T-cell (primary cell): ENCODE data around the gene BNC2. TPM values are rescaled to one million over a fixed set of nuclear protein-coding genes. Genes with fewer than 3 reads are reported as not detected.

Source experiments
- ATAC-seq, 4 experiments: fragments of 200-7000 bp in 3 of 4; fragments of 150-1000 bp in 1 of 4; cut with Tn5 transposase; replicated peaks in 1 of 4; 1 replicate in 3 of 4; 2 replicates in 1 of 4; pipeline ENCODE4 v1.10.0; 2021; ENCODE audit warnings: moderate library complexity in 3 of 4, mild to moderate bottlenecking in 2 of 4, moderate number of reproducible peaks in 1 of 4
- CTCF ChIA-PET, 2 donors: fragments of 300-600 bp; sonication (Branson Sonifier 250); formaldehyde crosslinking; loops; one replicate each; lab custom pipeline; 2022; ENCODE audit warnings: antibody characterized with exemption in 2 of 2; lab: Charles Lee
- POLR2A ChIA-PET, 2 donors: fragments of 300-600 bp; sonication (Branson Sonifier 250); formaldehyde crosslinking; loops; one replicate each; lab custom pipeline; 2022; ENCODE audit warnings: antibody characterized with exemption in 2 of 2; lab: Charles Lee
- DNase-seq, 35 experiments: peaks; one replicate each; pipeline versions ENCODE4 v3.0.0 to v3.0.0-alpha.2; 2013 to 2023
- H3K27ac ChIP-seq: one replicate; pipeline ENCODE4 v1.5.1; 2013; ENCODE audit warnings: low read length
- H3K27me3 ChIP-seq, 2 experiments: replicated peaks in 1 of 2; 1 replicate in 1 of 2; 2 replicates in 1 of 2; pipeline versions ENCODE4 v1.6.1 to v1.7.0; 2013; ENCODE audit warnings: low read length in 1 of 2, mixed read lengths in 1 of 2; ENCODE audit not compliant: control insufficient read depth in 2 of 2, insufficient read depth in 2 of 2; ENCODE audit errors: extremely low read depth in 1 of 2
- H3K36me3 ChIP-seq, 2 donors: 1 replicate in 1 of 2; 2 replicates in 1 of 2; pipeline versions ENCODE4 v1.6.1 to v1.7.0; 2013; ENCODE audit warnings: low read length in 1 of 2; ENCODE audit not compliant: control insufficient read depth in 2 of 2, insufficient read depth in 1 of 2; ENCODE audit errors: extremely low read depth in 1 of 2
- H3K4me1 ChIP-seq, 2 experiments: 1 replicate in 1 of 2; 2 replicates in 1 of 2; pipeline versions ENCODE4 v1.6.1 to v1.7.0; 2013; ENCODE audit warnings: low read length in 2 of 2, mixed read lengths in 1 of 2; ENCODE audit not compliant: insufficient read depth in 2 of 2, control insufficient read depth in 1 of 2; ENCODE audit errors: extremely low read depth in 1 of 2
- H3K4me3 ChIP-seq, 2 donors: 1 replicate in 1 of 2; 2 replicates in 1 of 2; pipeline versions ENCODE4 v1.5.1 to v1.7.0; 2013; ENCODE audit warnings: mild to moderate bottlenecking in 2 of 2, low read length in 1 of 2, moderate library complexity in 1 of 2; ENCODE audit not compliant: control insufficient read depth in 1 of 2; ENCODE audit errors: extremely low read depth in 1 of 2
- H3K9me3 ChIP-seq: 2 replicates; pipeline ENCODE4 v1.7.0; 2013
- H3K27ac Mint-ChIP-seq, 2 donors: one replicate each; pipeline ENCODE4 v1.8.0; 2020 to 2021; ENCODE audit warnings: mild to moderate bottlenecking in 2 of 2, mixed read lengths in 2 of 2
- H3K27me3 Mint-ChIP-seq, 2 donors: one replicate each; pipeline ENCODE4 v1.8.0; 2021 to 2022; ENCODE audit warnings: mixed read lengths in 2 of 2
- H3K36me3 Mint-ChIP-seq: one replicate; pipeline ENCODE4 v1.8.0; 2021; ENCODE audit warnings: mixed read lengths
- H3K4me1 Mint-ChIP-seq, 3 donors: one replicate each; pipeline ENCODE4 v1.8.0; 2020 to 2022; ENCODE audit warnings: mixed read lengths in 3 of 3, mild to moderate bottlenecking in 1 of 3
- H3K4me3 Mint-ChIP-seq, 3 donors: one replicate each; pipeline ENCODE4 v1.8.0; 2020 to 2022; ENCODE audit warnings: mild to moderate bottlenecking in 3 of 3, mixed read lengths in 3 of 3, moderate library complexity in 3 of 3
- H3K9me3 Mint-ChIP-seq, 3 donors: one replicate each; pipeline ENCODE4 v1.8.0; 2020 to 2022; ENCODE audit warnings: mixed read lengths in 3 of 3
- WGBS: methylation state at CpG from one replicate; pipeline ENCODE4 v1.1.5; 2013; ENCODE audit warnings: missing lambda C conversion rate; ENCODE audit not compliant: insufficient coverage; 5-methylcytosine and 5-hydroxymethylcytosine counted together
- total RNA-seq, 35 experiments: library from RNA in 6 of 35; stranded (reverse) in 6 of 35; fragments of 120-200 nt in 1 of 35; gene quantifications; one replicate each; pipeline versions ENCODE4 v1.2.1 to v1.2.4 and lab custom pipeline; 2013 to 2026

The BNC2 gene
- total RNA-seq, 5 donors from 2014 or later (not counting 1 experiment from before 2014, with no cell fraction given): 0.03 to 2.1 (median 0.57) TPM

DNA sequence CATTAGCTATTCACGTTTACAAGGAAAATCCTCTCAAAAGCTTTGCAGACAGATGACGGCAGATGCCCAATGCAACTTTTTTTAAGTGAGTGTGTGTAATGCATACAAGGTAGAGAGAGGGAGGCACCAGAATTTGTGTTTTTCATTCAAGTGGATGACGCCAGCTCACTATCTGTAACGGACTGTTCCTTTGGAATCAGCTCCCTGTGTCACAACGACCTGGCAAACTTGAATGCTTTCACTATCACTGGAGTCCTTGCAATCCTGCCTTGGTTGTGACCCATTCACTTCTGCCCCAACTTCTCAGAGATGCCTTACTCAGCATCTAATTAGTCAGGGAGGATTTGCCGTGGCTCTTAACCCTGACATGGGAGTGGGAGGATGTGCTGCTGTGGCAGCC lies 148.5 kb downstream of the BNC2 start:
- ATAC-seq (no peak), DNase-seq (no peak)
- Mint-ChIP-seq H3K27me3 (peaks cover 9 to 15% of the 10 kb centered on the region in 2 donors), H3K36me3 (no peaks in the 10 kb centered on the region), H3K4me1 (peaks cover 0 to 3% (median 3%) of the 10 kb centered on the region in 3 donors), H3K4me3 (no peak overlapping the region), H3K9me3 (peaks cover 0 to 7% (median 0%) of the 10 kb centered on the region in 3 donors), H3K27ac (no peak overlapping the region)
- no peaks in the 10 kb centered on the region for H3K36me3 ChIP-seq
- WGBS: 80% methylated on average over 4 of the region's 6 CpGs
- ChIA-PET CTCF (no interaction called here), POLR2A (no interaction called here)
- peaks cover 7 to 8% of the 10 kb centered on the region in 2 experiments for H3K27me3 ChIP-seq
- H3K9me3 ChIP-seq: no peaks in the 10 kb centered on the region
- no peaks in the 10 kb centered on the region for H3K4me1 ChIP-seq
- no peak overlapping the region for H3K27ac ChIP-seq
- H3K4me3 ChIP-seq: no peak overlapping the region

GRCh38 chr9:16720386-16720785 lies 150.1 kb downstream of the BNC2 start:
- no peaks in the 10 kb centered on the region for H3K36me3 ChIP-seq
- ChIA-PET CTCF (no interaction called here), POLR2A (no interaction called here)
- no CpG with 5 or more reads among the region's 3 CpGs for WGBS
- H3K4me1 ChIP-seq: no peaks in the 10 kb centered on the region
- ATAC-seq: no peak
- DNase-seq: no peak
- peaks cover 0 to 4% of the 10 kb centered on the region in 2 donors for H3K27me3 Mint-ChIP-seq
- H3K4me1 Mint-ChIP-seq: no peaks in the 10 kb centered on the region
- no peak overlapping the region for H3K4me3 Mint-ChIP-seq
- H3K9me3 Mint-ChIP-seq: peaks cover 0 to 7% (median 0%) of the 10 kb centered on the region in 3 donors
- no peak overlapping the region for H3K27ac ChIP-seq
- H3K4me3 ChIP-seq: no peak overlapping the region
- no peaks in the 10 kb centered on the region for H3K36me3 Mint-ChIP-seq
- H3K27ac Mint-ChIP-seq: no peak overlapping the region
- no peaks in the 10 kb centered on the region for H3K9me3 ChIP-seq
- H3K27me3 ChIP-seq: peaks cover 0 to 2% of the 10 kb centered on the region in 2 experiments

GRCh38 chr9:16719921-16720320 lies 150.5 kb downstream of the BNC2 start:
- no peaks in the 10 kb centered on the region for H3K4me1 Mint-ChIP-seq
- H3K9me3 Mint-ChIP-seq: peaks cover 0 to 7% (median 0%) of the 10 kb centered on the region in 3 donors
- Histone ChIP-seq H3K4me1 (no peaks in the 10 kb centered on the region), H3K27ac (no peak overlapping the region), H3K4me3 (no peak overlapping the region), H3K27me3 (peaks cover 0 to 2% of the 10 kb centered on the region in 2 experiments), H3K36me3 (no peaks in the 10 kb centered on the region), H3K9me3 (no peaks in the 10 kb centered on the region)
- H3K36me3 Mint-ChIP-seq: no peaks in the 10 kb centered on the region
- DNase-seq (no peak), ATAC-seq (no peak)
- no peak overlapping the region for H3K4me3 Mint-ChIP-seq
- H3K27me3 Mint-ChIP-seq: no peaks in the 10 kb centered on the region
- WGBS: no CpG with 5 or more reads among the region's 4 CpGs
- CTCF ChIA-PET: no interaction called here
- POLR2A ChIA-PET: no interaction called here
- H3K27ac Mint-ChIP-seq: no peak overlapping the region

GRCh38 chr9:16718952-16719351 lies 151.5 kb downstream of the BNC2 start:
- peaks cover 0 to 7% (median under 1%) of the 10 kb centered on the region in 3 donors for H3K9me3 Mint-ChIP-seq
- WGBS: no CpG with 5 or more reads among the region's 3 CpGs
- ATAC-seq (no peak), DNase-seq (no peak)
- no peaks in the 10 kb centered on the region for H3K9me3 ChIP-seq
- peaks cover 0 to 2% of the 10 kb centered on the region in 2 experiments for H3K27me3 ChIP-seq
- no peaks in the 10 kb centered on the region for H3K36me3 ChIP-seq
- no peaks in the 10 kb centered on the region for H3K4me1 Mint-ChIP-seq
- H3K36me3 Mint-ChIP-seq: no peaks in the 10 kb centered on the region
- H3K4me3 Mint-ChIP-seq: no peak overlapping the region
- ChIA-PET CTCF (no interaction called here), POLR2A (no interaction called here)
- H3K4me3 ChIP-seq: no peak overlapping the region
- H3K27ac Mint-ChIP-seq: no peak overlapping the region
- no peaks in the 10 kb centered on the region for H3K27me3 Mint-ChIP-seq
- H3K27ac ChIP-seq: no peak overlapping the region
- no peaks in the 10 kb centered on the region for H3K4me1 ChIP-seq

GRCh38 chr9:16718296-16718695 lies 152.2 kb downstream of the BNC2 start:
- DNase-seq (no peak), ATAC-seq (no peak)
- no peak overlapping the region for H3K4me3 Mint-ChIP-seq
- Histone ChIP-seq H3K36me3 (no peaks in the 10 kb centered on the region), H3K27me3 (peaks cover 0 to 2% of the 10 kb centered on the region in 2 experiments), H3K27ac (no peak overlapping the region), H3K9me3 (no peaks in the 10 kb centered on the region), H3K4me3 (no peak overlapping the region), H3K4me1 (no peaks in the 10 kb centered on the region)
- peaks cover 0 to 7% (median 2%) of the 10 kb centered on the region in 3 donors for H3K9me3 Mint-ChIP-seq
- H3K4me1 Mint-ChIP-seq: no peaks in the 10 kb centered on the region
- CTCF ChIA-PET: no interaction called here
- H3K27me3 Mint-ChIP-seq: no peaks in the 10 kb centered on the region
- no peak overlapping the region for H3K27ac Mint-ChIP-seq
- WGBS: no CpG with 5 or more reads among the region's 1 CpG
- POLR2A ChIA-PET: no interaction called here
- H3K36me3 Mint-ChIP-seq: no peaks in the 10 kb centered on the region

DNA sequence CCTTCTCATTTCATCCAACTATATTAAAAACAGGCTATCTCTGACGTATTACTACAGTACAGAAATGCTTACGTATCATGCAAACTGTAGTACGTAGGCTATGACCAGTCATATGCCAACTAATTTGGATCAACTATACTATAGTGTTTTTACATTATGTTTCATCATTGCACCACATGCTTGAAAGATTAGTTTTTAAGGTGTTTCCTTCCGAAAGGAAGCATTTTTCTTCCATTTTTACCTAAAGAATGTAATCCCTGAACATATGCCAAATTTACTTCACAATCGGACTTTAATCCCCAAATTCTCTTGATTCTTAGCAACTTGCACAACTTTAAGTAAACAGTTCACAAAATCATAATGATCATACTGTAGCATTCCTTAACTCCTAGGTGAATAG lies 153.9 kb downstream of the BNC2 start:
- no peaks in the 10 kb centered on the region for H3K9me3 ChIP-seq
- Mint-ChIP-seq H3K27me3 (no peaks in the 10 kb centered on the region), H3K36me3 (no peaks in the 10 kb centered on the region), H3K4me1 (no peaks in the 10 kb centered on the region), H3K27ac (no peak overlapping the region), H3K4me3 (no peak overlapping the region), H3K9me3 (peaks cover 2 to 7% (median 3%) of the 10 kb centered on the region in 3 donors)
- no peaks in the 10 kb centered on the region for H3K36me3 ChIP-seq
- DNase-seq (no peak), ATAC-seq (no peak)
- H3K4me3 ChIP-seq: no peak overlapping the region
- ChIA-PET POLR2A (no interaction called here), CTCF (no interaction called here)
- no peaks in the 10 kb centered on the region for H3K27me3 ChIP-seq
- H3K4me1 ChIP-seq: no peaks in the 10 kb centered on the region
- no peak overlapping the region for H3K27ac ChIP-seq
- no CpG with 5 or more reads among the region's 5 CpGs for WGBS

DNA sequence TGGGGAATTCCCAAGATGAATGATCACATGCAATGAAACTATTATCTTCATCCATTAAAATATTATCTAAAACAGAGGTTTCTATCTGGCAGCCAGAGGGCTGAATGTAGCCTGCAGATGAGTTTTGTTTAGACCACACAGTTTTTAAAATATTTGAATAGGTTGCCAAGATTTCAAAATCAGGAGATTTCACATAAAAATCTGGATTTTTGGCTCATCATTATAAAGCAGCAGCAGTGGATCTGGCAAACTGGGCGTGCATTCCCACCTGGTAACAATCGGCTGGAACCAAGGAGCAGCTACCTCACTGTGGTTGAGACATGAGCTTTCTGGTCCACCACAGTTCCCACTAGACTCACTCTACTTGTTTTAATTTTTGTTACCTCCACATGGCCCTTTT lies 155.1 kb downstream of the BNC2 start:
- Histone ChIP-seq H3K36me3 (no peaks in the 10 kb centered on the region), H3K27ac (no peak overlapping the region), H3K9me3 (no peaks in the 10 kb centered on the region), H3K4me3 (no peak overlapping the region), H3K27me3 (no peaks in the 10 kb centered on the region), H3K4me1 (no peaks in the 10 kb centered on the region)
- DNase-seq: no peak
- H3K27me3 Mint-ChIP-seq: no peaks in the 10 kb centered on the region
- H3K27ac Mint-ChIP-seq: no peak overlapping the region
- no peaks in the 10 kb centered on the region for H3K4me1 Mint-ChIP-seq
- POLR2A ChIA-PET: no interaction called here
- no peak for ATAC-seq
- H3K9me3 Mint-ChIP-seq: peaks cover 2 to 7% (median 3%) of the 10 kb centered on the region in 3 donors
- no peak overlapping the region for H3K4me3 Mint-ChIP-seq
- H3K36me3 Mint-ChIP-seq: no peaks in the 10 kb centered on the region
- CTCF ChIA-PET: no interaction called here
- WGBS: 57% methylated on average over 1 of the region's 2 CpGs
